Cardiac septum (tissue), 1 donor: ENCODE measurements around the gene SGMS1. TPM values are rescaled to one million over a fixed set of nuclear protein-coding genes. Genes with fewer than 3 reads are reported as not detected.

Experiments used
- DNase-seq: peaks from one replicate; pipeline ENCODE4 v3.0.0-alpha.2; 2020; ENCODE audit warnings: low spot score
- intact Hi-C: fragments of 100-400 bp; cut with DNase I; formaldehyde crosslinking; loops from one replicate; pipeline ENCODE4 v1.14.0; 2022
- total RNA-seq: library from RNA; stranded (reverse); fragmentation: NEBNext Ultra II Directional; extraction: Animal tissue kit (Norgen Biotek cat#: 25700); gene quantifications from one replicate; pipeline ENCODE4 v1.2.1, GENCODE V29; 2021
- donor health status: DM: no; HTN: no; CAD: no.

Gene SGMS1
- total RNA-seq, 1 donor from 2014 or later, result 24.3 TPM

DNA sequence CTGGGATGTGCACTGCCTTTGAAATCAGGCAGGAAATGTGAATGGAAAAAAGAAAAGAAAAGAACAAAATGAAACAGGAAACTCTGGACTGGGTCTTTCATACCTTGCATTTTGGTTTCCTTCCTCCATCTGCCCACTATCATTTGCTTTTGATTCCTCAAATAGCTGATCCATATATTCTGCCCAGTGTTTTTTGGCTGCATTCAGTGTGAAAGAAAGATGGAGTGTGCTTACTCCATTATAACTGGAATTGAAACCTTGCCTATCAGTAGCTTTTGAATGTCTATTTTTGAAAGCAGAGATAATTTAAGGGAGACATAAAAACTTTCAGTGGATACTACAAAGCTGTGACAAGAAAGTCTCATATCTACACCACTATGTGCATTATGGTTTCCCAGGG lies 308.3 kb downstream of the SGMS1 start:
- intact Hi-C loops, result loop anchor here (10.0 kb wide), 1 partner anchor 179 kb away; no protein-coding TSS in a partner anchor
- DNase-seq, result no peak

DNA sequence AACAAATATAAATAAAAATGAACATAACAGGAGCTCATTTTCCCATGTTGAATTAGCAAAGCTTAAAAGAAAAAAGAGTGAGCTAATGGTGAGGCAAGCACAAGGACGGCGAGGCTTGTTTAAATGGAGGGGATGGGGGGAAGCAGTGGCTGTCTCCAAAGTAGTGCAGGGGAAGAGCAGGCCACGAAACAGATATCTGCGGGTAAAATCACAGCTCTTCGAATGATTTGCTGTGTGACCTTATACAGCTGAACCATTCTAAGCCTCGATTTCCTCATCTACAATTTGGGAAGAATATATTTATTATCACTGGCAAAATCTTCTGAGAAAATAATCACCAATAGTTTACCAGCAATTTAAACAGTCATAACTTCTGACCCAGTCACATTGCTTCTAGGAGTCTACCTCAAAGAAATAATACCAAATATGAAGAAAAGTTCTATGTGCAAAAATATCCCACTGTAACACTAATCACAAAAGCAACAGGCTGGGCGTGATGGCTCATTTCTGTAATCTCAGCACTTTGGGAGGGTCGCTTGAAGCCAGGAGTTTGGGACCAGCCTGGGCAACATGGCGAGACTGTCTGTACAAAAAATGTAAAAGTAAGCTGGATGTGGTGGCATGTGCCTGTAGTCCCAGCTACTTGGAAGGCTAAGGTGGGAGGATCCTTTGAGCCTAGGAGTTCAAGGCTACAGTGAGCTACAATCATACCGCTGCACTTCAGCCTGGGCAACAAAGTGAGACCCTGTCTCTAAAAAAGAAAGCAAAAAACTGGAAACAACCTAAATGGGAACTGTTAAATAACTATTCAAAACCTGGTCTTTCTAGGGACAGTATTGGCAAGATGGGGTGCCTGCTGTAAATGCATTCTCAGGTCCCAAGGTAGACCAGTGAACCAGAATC lies 309.3 kb downstream of the SGMS1 start:
- no peak for DNase-seq
- intact Hi-C loops, result loop anchor here (10.0 kb wide), 1 partner anchor 180 kb away; no protein-coding TSS in a partner anchor

DNA sequence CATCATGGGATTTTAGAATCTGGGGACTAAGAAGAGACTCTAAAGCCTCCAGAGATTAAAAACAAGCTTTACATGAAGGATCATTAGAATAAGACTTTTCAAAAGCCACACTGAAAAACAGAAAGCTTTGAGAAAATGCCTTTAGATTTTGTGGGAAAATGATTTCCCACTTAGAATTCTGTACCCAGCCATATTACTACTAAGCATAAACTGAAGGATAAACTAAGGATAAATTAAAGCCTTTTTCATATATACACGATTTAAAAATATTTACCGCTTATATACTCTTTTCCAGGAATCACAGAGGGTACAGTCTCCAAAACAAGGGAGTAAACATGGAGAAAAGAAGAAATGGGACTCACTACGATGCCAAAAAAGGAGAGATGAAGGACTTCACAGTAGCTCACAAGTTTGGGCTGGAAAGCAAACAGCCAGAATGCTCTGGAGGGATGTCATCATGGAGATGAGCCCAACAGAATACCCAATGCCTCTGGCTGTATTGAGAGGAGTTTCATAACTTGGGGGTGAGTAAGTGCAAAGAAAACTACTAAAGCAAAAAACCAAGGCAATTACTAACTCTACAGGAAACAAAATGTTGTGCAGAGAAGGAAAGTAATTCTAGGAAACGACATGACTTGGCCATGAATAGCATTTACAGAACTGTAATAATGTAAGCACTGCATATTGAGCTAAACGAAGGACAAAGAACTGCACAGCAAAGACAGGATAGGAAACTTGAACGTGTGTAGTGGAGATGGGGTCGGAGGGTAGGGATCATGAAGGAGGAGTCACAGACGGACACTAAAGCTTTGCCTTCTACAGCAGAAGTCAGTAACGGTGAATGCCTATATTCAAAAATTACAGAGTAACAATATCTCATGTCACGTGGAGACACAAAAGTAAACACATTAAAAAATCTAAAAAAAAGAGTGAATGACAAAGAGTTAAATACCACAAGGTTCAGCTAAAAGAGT lies 311.0 kb downstream of the SGMS1 start:
- intact Hi-C loops, result loop anchor here (10.0 kb wide), 1 partner anchor 182 kb away; no protein-coding TSS in a partner anchor
- no peak for DNase-seq

GRCh38 chr10:50310560-50311174 lies 313.1 kb downstream of the SGMS1 start:
- intact Hi-C loops, result loop anchor here (10.0 kb wide), 1 partner anchor 184 kb away; no protein-coding TSS in a partner anchor
- DNase-seq, result no peak

DNA sequence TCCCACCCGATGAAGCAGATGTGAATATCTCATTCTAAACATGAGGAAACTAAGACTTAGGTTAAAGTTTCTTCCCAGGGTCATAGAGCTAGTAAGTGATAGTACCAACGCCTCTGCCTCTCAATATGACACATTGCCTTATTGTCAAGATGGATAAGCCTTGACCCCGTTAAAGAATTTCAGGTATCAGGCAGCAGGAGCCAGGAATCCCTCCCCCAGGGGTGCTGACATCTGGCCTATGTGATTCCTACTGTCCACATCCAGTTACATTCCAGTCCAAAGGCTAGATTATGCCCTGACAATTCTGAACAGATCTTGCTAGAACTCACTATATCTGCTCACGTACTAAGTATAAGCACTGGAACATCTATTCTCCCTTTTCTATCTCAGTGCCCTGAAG lies 314.4 kb downstream of the SGMS1 start:
- intact Hi-C loops, result no loop called here
- no peak for DNase-seq

DNA sequence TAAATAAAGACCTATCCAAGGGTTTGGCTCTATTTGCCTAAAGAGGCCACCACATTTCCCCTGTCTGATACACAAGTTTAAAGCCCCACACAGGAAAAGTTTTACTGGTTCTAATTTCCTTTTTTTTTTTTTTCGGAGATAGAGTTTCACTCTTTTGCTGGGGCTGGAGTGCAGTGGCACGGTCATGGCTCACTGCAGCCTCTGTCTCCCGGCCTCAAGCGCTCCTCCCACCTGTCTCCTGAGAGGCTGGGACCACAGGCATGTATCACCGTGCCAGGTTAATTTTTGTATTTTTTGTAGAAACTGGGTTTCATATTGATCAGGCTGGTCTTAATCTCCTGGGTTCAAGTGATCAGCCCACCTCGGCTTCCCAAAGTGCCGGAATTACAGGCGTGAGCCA lies 319.1 kb downstream of the SGMS1 start:
- DNase-seq, result no peak

DNA sequence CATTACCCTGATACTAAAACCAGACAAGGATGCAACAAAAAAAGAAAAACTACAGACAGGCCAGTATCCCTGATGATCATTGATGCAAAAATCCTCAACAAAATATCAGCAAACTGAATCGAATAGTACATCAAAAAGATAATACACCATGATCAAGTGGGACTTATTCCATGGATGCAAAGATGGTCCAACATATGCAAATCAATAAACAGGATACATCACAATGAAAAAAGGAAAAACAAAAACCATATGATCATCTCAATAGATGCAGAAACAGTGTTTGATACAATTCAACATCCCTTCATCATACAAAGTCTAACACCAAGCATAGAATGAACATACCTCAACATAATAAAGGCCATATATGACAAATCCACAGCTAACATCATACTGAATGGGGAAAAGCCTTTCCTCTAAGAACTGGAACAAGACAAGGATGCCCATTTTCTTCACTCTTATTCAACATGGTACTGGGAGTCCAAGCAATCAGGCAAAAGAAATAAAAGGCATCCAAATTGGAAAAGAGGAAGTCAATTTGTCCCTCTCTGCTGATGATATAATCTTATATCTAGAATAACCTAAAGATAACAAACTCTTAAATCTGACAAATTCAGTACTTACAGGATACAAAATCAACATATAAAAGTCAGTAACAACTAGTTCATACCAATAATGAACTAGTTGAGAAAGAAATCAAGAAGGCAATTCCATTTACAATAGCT lies 323.6 kb downstream of the SGMS1 start:
- no peak for DNase-seq
- intact Hi-C loops, result no loop called here

More for the DNA sequence above, 319.1 kb downstream of the SGMS1 start:
- intact Hi-C loops, result no loop called here

- no peak for DNase-seq
These were observed 328.4 kb downstream of the SGMS1 start for GRCh38 chr10:50295367-50295766.

DNA sequence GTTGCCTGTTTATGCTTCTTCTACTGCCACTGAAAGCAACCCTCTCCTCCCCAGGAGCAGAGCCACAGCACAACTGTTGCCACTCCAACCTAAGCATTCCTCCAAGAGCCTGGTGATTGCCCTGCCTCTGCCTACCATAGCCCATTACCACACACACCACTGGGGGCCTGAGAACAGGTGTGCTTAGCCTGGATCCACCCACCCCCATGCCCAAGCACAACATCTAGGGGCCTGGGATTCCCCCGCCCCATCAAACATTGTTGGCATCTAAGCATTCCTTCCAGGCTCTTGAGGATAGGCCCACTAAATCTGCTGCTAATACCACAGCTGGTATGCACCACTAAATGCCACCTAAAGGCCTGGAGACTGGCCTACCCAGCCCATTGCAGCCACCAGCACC lies 329.2 kb downstream of the SGMS1 start:
- DNase-seq, result no peak
- intact Hi-C loops, result no loop called here

More at GRCh38 chr10:50295367-50295766, 328.4 kb downstream of the SGMS1 start:
- intact Hi-C loops, result no loop called here

DNA sequence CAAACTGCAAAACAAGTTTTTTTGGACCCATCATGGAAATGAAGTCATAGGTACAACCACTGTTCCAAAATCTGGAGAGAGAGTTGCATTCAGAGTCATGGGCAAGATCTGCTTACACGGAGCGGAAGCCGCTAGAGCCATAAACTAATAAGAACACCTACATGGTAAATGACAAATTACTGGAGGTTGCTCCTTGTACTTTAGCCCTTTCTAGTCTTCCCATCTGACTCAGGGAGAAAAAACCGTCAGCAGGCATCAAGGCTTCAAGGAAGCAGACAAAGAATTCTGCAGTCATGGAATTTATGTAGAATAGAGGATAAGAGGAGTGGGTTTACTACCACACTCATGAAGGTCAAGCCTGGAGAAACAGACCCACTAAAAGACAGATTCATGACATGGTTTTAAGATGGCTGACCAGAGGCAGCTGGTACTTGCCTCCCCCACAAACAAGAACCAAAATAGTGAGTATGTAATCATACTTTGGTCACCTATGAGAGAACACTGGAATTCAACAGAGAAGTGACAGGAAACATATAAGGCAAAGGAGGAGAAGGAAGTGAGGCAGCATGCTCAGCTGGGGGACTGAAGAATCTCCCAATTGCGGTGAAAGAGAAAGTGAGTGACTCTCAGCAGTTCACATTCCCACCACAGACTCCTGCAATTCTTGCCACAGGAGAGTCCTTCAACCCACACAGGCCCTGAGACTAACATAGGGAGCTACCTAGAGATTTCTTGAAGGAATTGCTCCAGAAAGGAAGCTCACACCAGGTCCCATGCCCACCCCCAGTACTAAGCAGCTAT lies 330.0 kb downstream of the SGMS1 start:
- no peak for DNase-seq
- intact Hi-C loops, result no loop called here

DNA sequence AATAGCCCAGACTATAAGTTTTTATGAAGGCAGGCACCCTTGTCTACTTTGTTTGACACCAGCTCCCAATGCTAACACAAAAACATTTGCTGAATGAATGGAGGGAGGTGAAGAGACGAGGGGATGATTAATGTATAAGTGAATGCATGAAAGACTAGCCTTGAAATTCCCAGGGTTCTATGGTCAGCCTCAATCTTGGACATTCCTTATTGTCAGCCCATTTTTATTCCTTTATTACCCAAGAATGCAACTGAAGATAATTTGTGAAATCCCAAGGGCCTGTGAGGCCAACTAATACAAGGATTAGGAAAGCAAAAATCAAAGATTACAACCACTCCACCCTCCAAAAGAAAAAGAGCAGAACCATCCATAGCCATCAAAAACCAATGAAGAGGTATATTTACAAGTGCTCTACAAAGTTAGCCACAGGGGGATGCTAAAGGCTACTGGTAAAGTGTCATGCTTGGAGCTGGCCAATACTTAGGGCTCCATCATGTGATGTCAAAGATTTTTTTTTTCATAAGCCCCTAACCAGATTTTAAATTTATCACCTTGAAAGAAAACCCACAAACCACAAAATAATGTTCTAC lies 332.4 kb downstream of the SGMS1 start:
- no peak for DNase-seq
- intact Hi-C loops, result no loop called here

- no peak for DNase-seq
- intact Hi-C loops, result no loop called here
These were observed 334.6 kb downstream of the SGMS1 start for GRCh38 chr10:50289196-50289595.

DNA sequence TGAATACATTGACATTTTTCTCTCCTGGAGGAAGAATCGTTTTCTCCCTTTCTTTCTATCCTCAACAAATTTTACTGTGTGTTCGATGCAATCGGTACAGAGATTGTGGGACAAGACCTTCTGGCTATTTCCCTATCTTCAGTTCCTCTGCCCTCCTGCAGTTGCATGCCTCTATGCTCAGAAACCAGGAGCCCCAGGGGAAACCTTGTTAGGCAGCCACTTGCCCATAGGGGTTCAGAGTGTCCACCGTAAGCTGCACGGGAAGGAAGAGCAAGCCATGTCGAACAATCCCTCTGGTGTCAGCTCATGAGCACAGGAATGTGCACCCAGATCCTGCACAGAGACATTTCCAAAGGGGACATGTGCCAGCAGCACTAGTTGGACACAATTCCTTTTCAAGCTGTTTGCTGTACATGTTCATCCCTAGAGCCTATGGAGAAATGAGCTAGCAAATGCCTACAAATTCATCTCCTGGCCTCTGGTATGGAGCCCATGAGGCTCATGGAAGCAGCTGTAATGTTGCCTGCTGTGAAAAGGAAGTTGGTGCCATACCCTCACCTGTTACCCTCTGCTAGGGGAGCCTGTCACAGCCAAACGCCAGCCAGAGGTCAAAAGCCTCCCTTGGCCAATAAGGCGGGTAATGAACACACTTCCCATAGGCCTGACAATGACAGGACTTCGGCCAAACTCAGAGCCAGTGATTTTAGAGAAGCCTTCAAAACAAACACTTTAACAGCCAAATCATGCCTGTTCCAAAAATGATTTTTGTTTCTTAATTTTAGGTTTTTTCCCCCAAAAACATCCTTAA lies 336.6 kb downstream of the SGMS1 start:
- intact Hi-C loops, result no loop called here
- no peak for DNase-seq

GRCh38 chr10:50286517-50286916 lies 337.2 kb downstream of the SGMS1 start:
- intact Hi-C loops, result no loop called here
- no peak for DNase-seq

GRCh38 chr10:50281967-50282522 lies 341.7 kb downstream of the SGMS1 start:
- intact Hi-C loops, result no loop called here
- DNase-seq, result no peak

GRCh38 chr10:50281210-50281966 lies 342.4 kb downstream of the SGMS1 start:
- DNase-seq, result no peak
- intact Hi-C loops, result no loop called here
